Nephron (organoid): Measurements from ENCODE around the gene COPZ2.
"Not testable (repeated sequence)": the region's sequence is repeated elsewhere in the genome, so short reads cannot be mapped to it uniquely, and the experiment has no call there.

ENCODE experiments used
- H3K27ac Mint-ChIP-seq, 3 experiments: 2 replicates each; pipeline ENCODE4 v1.8.0; 2020; ENCODE audit warnings: mixed read lengths in 3 of 3, mild to moderate bottlenecking in 2 of 3, moderate library complexity in 1 of 3
- H3K27me3 Mint-ChIP-seq: 2 replicates; pipeline ENCODE4 v1.8.0; 2021; ENCODE audit warnings: low read depth, mild to moderate bottlenecking, moderate library complexity, mixed read lengths
- H3K36me3 Mint-ChIP-seq: 2 replicates; pipeline ENCODE4 v1.8.0; 2020; ENCODE audit warnings: low read depth, mixed read lengths
- H3K4me1 Mint-ChIP-seq: 2 replicates; pipeline ENCODE4 v1.8.0; 2020; ENCODE audit warnings: mixed read lengths
- H3K4me3 Mint-ChIP-seq, 3 experiments: 2 replicates each; pipeline ENCODE4 v1.8.0; 2020; ENCODE audit warnings: mild to moderate bottlenecking in 3 of 3, mixed read lengths in 3 of 3, moderate library complexity in 2 of 3
- H3K9me3 Mint-ChIP-seq: 2 replicates; pipeline ENCODE4 v1.8.0; 2020; ENCODE audit warnings: mixed read lengths
- CTCF ChIP-seq, 3 experiments: fragments of 200-600 bp; sonication (generic); IDR thresholded peaks; one replicate each; pipeline ENCODE4 v1.5.0; 2021; ENCODE audit warnings: antibody characterized with exemption in 3 of 3; ENCODE audit not compliant: unreplicated experiment in 3 of 3

COPZ2 gene

GRCh38 chr17:47993031-47993564, 44.5 kb downstream of the COPZ2 start:
- Mint-ChIP-seq H3K27me3 (peaks cover 42% of the 10 kb centered on the region), H3K9me3 (no peaks in the 10 kb centered on the region), H3K27ac (peak overlapping the region; percentile 56 to 91 (median 66)), H3K4me1 (peaks cover 76% of the 10 kb centered on the region), H3K36me3 (no peaks in the 10 kb centered on the region), H3K4me3 (peak overlapping the region in 2 of 3 experiments; percentile 10 to 15)
- TF ChIP-seq CTCF (IDR thresholded peaks at IDR 0.05; ENCODE audit: unreplicated experiment in 3 of 3): no peak

- Mint-ChIP-seq H3K36me3 (no peaks in the 10 kb centered on the region), H3K27ac (peak overlapping the region; percentile 5 to 91 (median 56)), H3K9me3 (no peaks in the 10 kb centered on the region), H3K4me3 (no peak overlapping the region), H3K27me3 (peaks cover 44% of the 10 kb centered on the region), H3K4me1 (peaks cover 76% of the 10 kb centered on the region)
- TF ChIP-seq CTCF (IDR thresholded peaks at IDR 0.05; ENCODE audit: unreplicated experiment in 3 of 3): no peak
Observed at GRCh38 chr17:47992216-47992615, 45.4 kb downstream of the COPZ2 start.

GRCh38 chr17:47990962-47991731, 46.5 kb downstream of the COPZ2 start:
- peaks cover 5% of the 10 kb centered on the region for H3K36me3 Mint-ChIP-seq
- H3K27ac Mint-ChIP-seq: peak overlapping the region in 2 of 3 experiments; percentile 52 to 91
- peaks cover 49% of the 10 kb centered on the region for H3K27me3 Mint-ChIP-seq

GRCh38 chr17:47989700-47990099, 47.9 kb downstream of the COPZ2 start:
- Mint-ChIP-seq H3K4me3 (no peak overlapping the region), H3K27ac (peak overlapping the region in 2 of 3 experiments; percentile 16 to 72), H3K36me3 (peaks cover 10% of the 10 kb centered on the region), H3K9me3 (no peaks in the 10 kb centered on the region), H3K4me1 (peaks cover 63% of the 10 kb centered on the region), H3K27me3 (peaks cover 41% of the 10 kb centered on the region)
- no peak for TF ChIP-seq CTCF (IDR thresholded peaks at IDR 0.05; ENCODE audit: unreplicated experiment in 3 of 3)

More at GRCh38 chr17:47990962-47991731, 46.5 kb downstream of the COPZ2 start:
- no peaks in the 10 kb centered on the region for H3K9me3 Mint-ChIP-seq
- TF ChIP-seq CTCF (IDR thresholded peaks at IDR 0.05; ENCODE audit: unreplicated experiment in 3 of 3): no peak
- peaks cover 74% of the 10 kb centered on the region for H3K4me1 Mint-ChIP-seq
- H3K4me3 Mint-ChIP-seq: peak overlapping the region in 1 of 3 experiments; percentile 34

GRCh38 chr17:47989159-47989558, 48.4 kb downstream of the COPZ2 start:
- TF ChIP-seq CTCF (IDR thresholded peaks at IDR 0.05; ENCODE audit: unreplicated experiment in 3 of 3): no peak
- H3K4me3 Mint-ChIP-seq: no peak overlapping the region
- peaks cover 37% of the 10 kb centered on the region for H3K27me3 Mint-ChIP-seq
- H3K36me3 Mint-ChIP-seq: peaks cover 10% of the 10 kb centered on the region
- H3K9me3 Mint-ChIP-seq: no peaks in the 10 kb centered on the region
- H3K4me1 Mint-ChIP-seq: peaks cover 58% of the 10 kb centered on the region
- peak overlapping the region; percentile 16 to 72 (median 34) for H3K27ac Mint-ChIP-seq

GRCh38 chr17:47988445-47988844, 49.2 kb downstream of the COPZ2 start:
- Mint-ChIP-seq H3K4me3 (peak overlapping the region in 1 of 3 experiments; percentile 16), H3K27ac (peak overlapping the region; percentile 34 to 72 (median 47)), H3K4me1 (peaks cover 60% of the 10 kb centered on the region), H3K36me3 (peaks cover 17% of the 10 kb centered on the region), H3K27me3 (peaks cover 44% of the 10 kb centered on the region)
- H3K9me3 Mint-ChIP-seq: not testable (repeated sequence)
